PC-9 (cell line): Measurements from ENCODE around the gene FUT9. TPM values are rescaled to one million over a fixed set of nuclear protein-coding genes. Genes with fewer than 3 reads are reported as not detected.

ENCODE experiments used
- BruUV-seq: library from RNA; stranded (reverse); fragments of 400-500 nt; replicated peaks from 2 replicates; lab custom pipeline; 2021; lab: Mats Ljungman, UMichigan
- CTCF ChIA-PET: fragments of 300-600 bp; sonication (Branson Sonifier 250); formaldehyde crosslinking; loops from one replicate; lab custom pipeline; 2022; ENCODE audit warnings: antibody characterized with exemption; lab: Charles Lee
- POLR2A ChIA-PET: fragments of 300-600 bp; sonication (Branson Sonifier 250); formaldehyde crosslinking; loops from one replicate; lab custom pipeline; 2022; ENCODE audit warnings: antibody characterized with exemption; ENCODE audit not compliant: unreplicated experiment; lab: Charles Lee
- DNase-seq, 2 experiments: peaks; one replicate each; pipeline versions ENCODE4 v3.0.0 to v3.0.0-alpha.2; 2015 to 2022; ENCODE audit warnings: mixed read lengths in 1 of 2
- H2AFZ ChIP-seq: fragments of 200-600 bp; sonication (generic); 2 replicates; pipeline ENCODE4 v1.8.1; 2017; ENCODE audit warnings: antibody characterized with exemption
- H3F3A ChIP-seq: fragments of 200-600 bp; sonication (generic); 2 replicates; pipeline ENCODE4 v1.8.1; 2017; ENCODE audit warnings: antibody characterized with exemption, mild to moderate bottlenecking, low read depth; ENCODE audit not compliant: insufficient read depth
- H3K27ac ChIP-seq: fragments of 200-600 bp; sonication (generic); 2 replicates; pipeline ENCODE4 v1.6.1; 2016; ENCODE audit warnings: mixed run types
- H3K27me3 ChIP-seq: fragments of 200-600 bp; sonication (generic); 2 replicates; pipeline ENCODE4 v1.6.1; 2016; ENCODE audit warnings: low read depth, mixed run types; ENCODE audit not compliant: insufficient read depth
- H3K36me3 ChIP-seq: fragments of 200-600 bp; sonication (generic); 2 replicates; pipeline ENCODE4 v1.6.1; 2016; ENCODE audit warnings: low read depth, mixed run types
- H3K4me1 ChIP-seq: fragments of 200-600 bp; sonication (generic); replicated peaks from 2 replicates; pipeline ENCODE4 v1.6.1; 2016; ENCODE audit warnings: mixed run types; ENCODE audit not compliant: insufficient read depth
- H3K4me2 ChIP-seq: fragments of 200-600 bp; sonication (generic); 2 replicates; pipeline ENCODE4 v1.6.1; 2017; ENCODE audit warnings: mixed run types
- H3K4me3 ChIP-seq: fragments of 200-600 bp; sonication (generic); 2 replicates; pipeline ENCODE4 v1.6.1; 2016; ENCODE audit warnings: mixed run types
- H3K79me2 ChIP-seq: fragments of 200-600 bp; sonication (generic); 2 replicates; pipeline ENCODE4 v1.6.1; 2017; ENCODE audit warnings: low read depth, mixed run types
- H3K9me2 ChIP-seq: fragments of 200-600 bp; sonication (generic); 2 replicates; pipeline ENCODE4 v1.8.1; 2017; ENCODE audit warnings: mild to moderate bottlenecking; ENCODE audit not compliant: insufficient read depth
- H3K9me3 ChIP-seq: fragments of 200-600 bp; sonication (generic); 2 replicates; pipeline ENCODE4 v1.8.1; 2016; ENCODE audit warnings: low read depth; ENCODE audit not compliant: insufficient read depth
- H4K20me1 ChIP-seq: fragments of 200-600 bp; sonication (generic); 2 replicates; pipeline ENCODE4 v1.8.1; 2017; ENCODE audit not compliant: insufficient read depth
- CTCF ChIP-seq: fragments of 200-600 bp; sonication (generic); conservative IDR thresholded peaks from 2 replicates; pipeline ENCODE4 v1.6.1; 2017; ENCODE audit warnings: mixed run types, antibody characterized with exemption, mild to moderate bottlenecking, moderate library complexity
- EZH2 ChIP-seq: fragments of 200-600 bp; sonication (generic); IDR thresholded peaks from 2 replicates; pipeline ENCODE4 v1.8.0; 2017; ENCODE audit warnings: antibody characterized with exemption, low read depth
- intact Hi-C: fragments of 100-400 bp; cut with micrococcal nuclease; formaldehyde crosslinking; loops from one replicate; pipeline ENCODE4 v1.10.0; 2022; ENCODE audit not compliant: unreplicated experiment
- total RNA-seq: library from RNA; stranded (reverse); gene quantifications from 2 replicates; pipeline ENCODE4 v1.2.3, GENCODE V29; 2021

Gene FUT9
- total RNA-seq, 1 experiment from 2014 or later = 6.9 TPM

- H3K79me2 ChIP-seq = no peaks in the 10 kb centered on the region
- no peaks in the 10 kb centered on the region for H3K36me3 ChIP-seq
- peak overlapping the region; percentile 24; the same call in 1 of the 2 replicates for H2AFZ ChIP-seq
- POLR2A ChIA-PET = no interaction called here
- no peaks in the 10 kb centered on the region for H4K20me1 ChIP-seq
- intact Hi-C loops = no loop called here
- CTCF ChIA-PET = interaction anchor here (0.6 kb wide), 1 partner anchor 289 kb away, joined by 3 read pairs; no protein-coding TSS in a partner anchor
- no TSS peak for BruUV-seq
- no peak for DNase-seq
- no peaks in the 10 kb centered on the region for H3K9me3 ChIP-seq
- H3K27me3 ChIP-seq = no peaks in the 10 kb centered on the region
- no peak for TF ChIP-seq CTCF
- H3K4me2 ChIP-seq = no peak overlapping the region
- no peaks in the 10 kb centered on the region for H3K9me2 ChIP-seq
- no peak overlapping the region for H3K4me3 ChIP-seq
- H3K27ac ChIP-seq = no peak overlapping the region
- no peaks in the 10 kb centered on the region for H3F3A ChIP-seq
- no peaks in the 10 kb centered on the region for H3K4me1 ChIP-seq
These were observed 8.1 kb upstream of the FUT9 start for GRCh38 chr6:96007663-96008062.

- Histone ChIP-seq H3K9me2 (no peaks in the 10 kb centered on the region), H4K20me1 (no peaks in the 10 kb centered on the region), H2AFZ (no peak overlapping the region), H3K79me2 (peaks cover 21% of the 10 kb centered on the region), H3K4me3 (no peak overlapping the region; the same call in 1 of the 2 replicates), H3K4me2 (peak overlapping the region; percentile 95; the same call in 1 of the 2 replicates), H3F3A (no peaks in the 10 kb centered on the region), H3K27me3 (no peaks in the 10 kb centered on the region), H3K36me3 (no peaks in the 10 kb centered on the region), H3K9me3 (no peaks in the 10 kb centered on the region), H3K4me1 (peaks cover 32% of the 10 kb centered on the region), H3K27ac (no peak overlapping the region)
- TF ChIP-seq CTCF (no peak), EZH2 (no peak)
- ChIA-PET POLR2A (interaction anchor here (0.6 kb wide), 1 partner anchor 455 kb away, joined by 5 read pairs; no protein-coding TSS in a partner anchor), CTCF (no interaction called here)
- no TSS peak for BruUV-seq
- no peak for DNase-seq
- intact Hi-C loops = no loop called here
These were observed 2.2 kb upstream of the FUT9 start for GRCh38 chr6:96013531-96013930.

- Histone ChIP-seq H3K27me3 (no peaks in the 10 kb centered on the region), H3K9me2 (no peaks in the 10 kb centered on the region), H2AFZ (peak overlapping the region; percentile 97), H3K79me2 (peaks cover 26% of the 10 kb centered on the region), H3K4me2 (peak overlapping the region; percentile 95), H3K4me3 (peak overlapping the region; percentile 80), H3K4me1 (peaks cover 32% of the 10 kb centered on the region), H3K9me3 (no peaks in the 10 kb centered on the region), H3K27ac (peak overlapping the region; percentile 31), H3K36me3 (no peaks in the 10 kb centered on the region), H4K20me1 (no peaks in the 10 kb centered on the region), H3F3A (no peaks in the 10 kb centered on the region)
- intact Hi-C loops = loop anchor here (5.0 kb wide), 2 partner anchors 182 to 452 kb away; no protein-coding TSS in a partner anchor
- TSS peak; percentile 65 for BruUV-seq
- CTCF ChIA-PET = interaction anchor here (0.6 to 0.7 kb wide), 2 partner anchors 62 to 218 kb away, joined by 3 read pairs; no protein-coding TSS in a partner anchor
- TF ChIP-seq EZH2 (no peak), CTCF (no peak; the same call in 1 of the 2 replicates)
- DNase-seq = peak in 1 of 2 experiments; percentile 6
- POLR2A ChIA-PET = interaction anchor here (0.6 to 0.9 kb wide), 4 partner anchors 45 to 1248 kb away, joined by 3 to 4 read pairs (median 4); no protein-coding TSS in a partner anchor
These were observed 792 bp upstream of the FUT9 start for GRCh38 chr6:96014846-96015517.
